PC-3 (cell line): ENCODE results near the gene DSG3.

Source experiments
- CTCF ChIP-seq: fragments of 300-600 bp; sonication (generic); conservative IDR thresholded peaks from 2 replicates; pipeline ENCODE4 v1.5.1; 2017; ENCODE audit warnings: antibody characterized with exemption, low read depth, mild to moderate bottlenecking, low read length
- EZH2 ChIP-seq: fragments of 300-600 bp; sonication (generic); IDR thresholded peaks from one replicate; pipeline ENCODE4 v1.6.1; 2017; ENCODE audit warnings: antibody characterized with exemption, mild to moderate bottlenecking, low read length; ENCODE audit not compliant: unreplicated experiment
- EZH2phosphoT487 ChIP-seq: fragments of 300-600 bp; sonication (generic); IDR thresholded peaks from 2 replicates; pipeline ENCODE4 v1.6.1; 2018; ENCODE audit warnings: mild to moderate bottlenecking, antibody characterized with exemption, low read length, borderline replicate concordance

- TF ChIP-seq CTCF (no peak), EZH2phosphoT487 (no peak), EZH2 (no peak)
These were observed 17.9 kb upstream of the DSG3 start for GRCh38 chr18:31429623-31430022.
